Body of pancreas (tissue), 4 donors: ENCODE measurements around the gene RUBCN. TPM values are rescaled to one million over a fixed set of nuclear protein-coding genes. Genes with fewer than 3 reads are reported as not detected.

Experiments
- ATAC-seq: fragments of 150-250 bp; one replicate; pipeline ENCODE4 v1.9.1; 2016
- DNase-seq, 4 donors: peaks; one replicate each; pipeline ENCODE4 v3.0.0-alpha.2; 2019
- H3K27ac ChIP-seq, 4 donors: fragments of 200-600 bp; sonication (generic); 1 replicate in 3 of 4; 2 replicates in 1 of 4; pipeline versions ENCODE4 v1.5.1 to v1.6.1; 2016 to 2019; ENCODE audit warnings: mild to moderate bottlenecking in 1 of 4, mixed read lengths in 1 of 4, moderate library complexity in 1 of 4
- H3K27me3 ChIP-seq, 2 donors: fragments of 200-600 bp; sonication (generic); one replicate each; pipeline ENCODE4 v1.6.0; 2016; ENCODE audit warnings: mild to moderate bottlenecking in 1 of 2
- H3K36me3 ChIP-seq, 2 donors: fragments of 200-600 bp; sonication (generic); replicated peaks in 1 of 2; 2 replicates each; pipeline ENCODE4 v1.5.1; 2016; ENCODE audit warnings: low read depth in 2 of 2; ENCODE audit not compliant: insufficient read depth in 1 of 2
- H3K4me1 ChIP-seq: fragments of 200-600 bp; sonication (generic); one replicate; pipeline ENCODE4 v1.6.0; 2016
- H3K4me3 ChIP-seq, 2 donors: fragments of 200-600 bp; sonication (generic); 1 replicate in 1 of 2; 2 replicates in 1 of 2; pipeline ENCODE4 v1.5.1; 2016 to 2019
- H3K9me3 ChIP-seq, 3 donors: fragments of 200-600 bp; sonication (generic); 1 replicate in 2 of 3; 2 replicates in 1 of 3; pipeline ENCODE4 v1.5.1; 2016
- CTCF ChIP-seq, 7 experiments: fragments of 450-650 bp in 4 of 7; fragments of 200-600 bp in 3 of 7; sonication (generic) in 3 of 7; IDR thresholded peaks; one replicate each; pipeline ENCODE4 v1.5.1; 2016 to 2019; ENCODE audit warnings: antibody characterized with exemption in 7 of 7
- POLR2A ChIP-seq, 3 donors: fragments of 450-650 bp; IDR thresholded peaks; one replicate each; pipeline ENCODE4 v1.6.1; 2016; ENCODE audit warnings: antibody characterized with exemption in 3 of 3, mild to moderate bottlenecking in 2 of 3
- WGBS, 2 donors: methylation state at CpG; one replicate each; pipeline ENCODE4 v1.1.5; 2017; 5-methylcytosine and 5-hydroxymethylcytosine counted together
- intact Hi-C: fragments of 100-400 bp; cut with DNase I; formaldehyde crosslinking; loops from one replicate; pipeline ENCODE4 v1.15.1; 2023
- total RNA-seq, 2 donors: library from RNA; depleted of rRNA; stranded (reverse); fragments of >200 nt; gene quantifications; one replicate each; pipeline ENCODE4 v1.1.0, GENCODE V29; 2016

RUBCN gene
- total RNA-seq, 2 donors from 2014 or later = 23.1 to 33.0 TPM

GRCh38 chr3:197750858-197751737 is 14.4 kb upstream of the RUBCN start:
- 1 to 7% methylated on average over 36 of the region's 36 CpGs for WGBS, 2 donors
- no peaks in the 10 kb centered on the region for H3K27me3 ChIP-seq
- TF ChIP-seq POLR2A (IDR thresholded peaks at IDR 0.05) = no peak
- no peak for TF ChIP-seq CTCF (IDR thresholded peaks at IDR 0.05)
- H3K27ac ChIP-seq = peak overlapping the region; percentile 88 to 94 (median 92)
- intact Hi-C loops = no loop called here
- H3K9me3 ChIP-seq = no peaks in the 10 kb centered on the region
- ATAC-seq (no peak), DNase-seq (peak; percentile 37 to 55 (median 40))
- H3K36me3 ChIP-seq = no peaks in the 10 kb centered on the region
- peak overlapping the region in 1 of 2 donors; percentile 71 for H3K4me3 ChIP-seq
- H3K4me1 ChIP-seq = peaks cover 39% of the 10 kb centered on the region

- Histone ChIP-seq H3K27me3 (no peaks in the 10 kb centered on the region), H3K27ac (peak overlapping the region; percentile 88 to 94 (median 92)), H3K9me3 (no peaks in the 10 kb centered on the region), H3K36me3 (no peaks in the 10 kb centered on the region), H3K4me1 (peaks cover 39% of the 10 kb centered on the region), H3K4me3 (peak overlapping the region; percentile 71 to 81)
- intact Hi-C loops = no loop called here
- DNase-seq (peak; percentile 52 to 72 (median 67)), ATAC-seq (peak; percentile 52)
- peak in 2 of 7 experiments; percentile 13 to 15 for TF ChIP-seq CTCF (IDR thresholded peaks at IDR 0.05)
- TF ChIP-seq POLR2A (IDR thresholded peaks at IDR 0.05) = peak in 2 of 3 donors; percentile 12 to 31
- 0% methylated on average over 6 to 39 of the region's 43 CpGs for WGBS, 2 donors
Measured at GRCh38 chr3:197750396-197750831, 13.7 kb upstream of the RUBCN start.

GRCh38 chr3:197749601-197750395 is 13.1 kb upstream of the RUBCN start, which contains the start of gene FYTTD1:
FYTTD1 (plus strand) TSS chr3:197749883; CDS start chr3:197749972, 89 bp downstream.
- Histone ChIP-seq H3K27me3 (no peaks in the 10 kb centered on the region), H3K27ac (peak within 1 kb of the TSS; percentile 88 to 94 (median 92)), H3K9me3 (no peaks in the 10 kb centered on the region), H3K36me3 (no peaks in the 10 kb centered on the region), H3K4me3 (peak within 1 kb of the TSS; percentile 71 to 81), H3K4me1 (peaks cover 39% of the 10 kb centered on the region)
- ATAC-seq (peak; percentile 93), DNase-seq (peak; percentile 91 to 93 (median 92))
- intact Hi-C loops = no loop called here
- peak; percentile 77 to 85 (median 82) for TF ChIP-seq POLR2A (IDR thresholded peaks at IDR 0.05)
- TF ChIP-seq CTCF (IDR thresholded peaks at IDR 0.05) = peak in 6 of 7 experiments; percentile 30 to 66 (median 45)
- 0 to 1% methylated on average over 4 to 90 of the region's 104 CpGs for WGBS, 2 donors

GRCh38 chr3:197749315-197749600 is 12.6 kb upstream of the RUBCN start:
- H3K4me3 ChIP-seq = peak overlapping the region; percentile 10 to 48
- peak overlapping the region; percentile 88 to 94 (median 92) for H3K27ac ChIP-seq
- no peaks in the 10 kb centered on the region for H3K27me3 ChIP-seq
- no peaks in the 10 kb centered on the region for H3K36me3 ChIP-seq
- no peaks in the 10 kb centered on the region for H3K9me3 ChIP-seq
- TF ChIP-seq CTCF (IDR thresholded peaks at IDR 0.05) (no peak), POLR2A (IDR thresholded peaks at IDR 0.05) (no peak)
- intact Hi-C loops = no loop called here
- peak; percentile 37 for ATAC-seq
- peaks cover 39% of the 10 kb centered on the region for H3K4me1 ChIP-seq
- 0% methylated on average over 18 of the region's 18 CpGs for WGBS, 2 donors
- peak in 3 of 4 donors; percentile 58 to 65 (median 62) for DNase-seq
